T-helper 22 cell (primary cell): ENCODE results near the gene SAMD4B.
"Not testable (repeated sequence)": the region's sequence is repeated elsewhere in the genome, so short reads cannot be mapped to it uniquely, and the experiment has no call there.

Experiments used
- DNase-seq: peaks from one replicate; pipeline ENCODE4 v3.0.0-alpha.2; 2020; ENCODE audit warnings: low read depth

Gene SAMD4B

DNA sequence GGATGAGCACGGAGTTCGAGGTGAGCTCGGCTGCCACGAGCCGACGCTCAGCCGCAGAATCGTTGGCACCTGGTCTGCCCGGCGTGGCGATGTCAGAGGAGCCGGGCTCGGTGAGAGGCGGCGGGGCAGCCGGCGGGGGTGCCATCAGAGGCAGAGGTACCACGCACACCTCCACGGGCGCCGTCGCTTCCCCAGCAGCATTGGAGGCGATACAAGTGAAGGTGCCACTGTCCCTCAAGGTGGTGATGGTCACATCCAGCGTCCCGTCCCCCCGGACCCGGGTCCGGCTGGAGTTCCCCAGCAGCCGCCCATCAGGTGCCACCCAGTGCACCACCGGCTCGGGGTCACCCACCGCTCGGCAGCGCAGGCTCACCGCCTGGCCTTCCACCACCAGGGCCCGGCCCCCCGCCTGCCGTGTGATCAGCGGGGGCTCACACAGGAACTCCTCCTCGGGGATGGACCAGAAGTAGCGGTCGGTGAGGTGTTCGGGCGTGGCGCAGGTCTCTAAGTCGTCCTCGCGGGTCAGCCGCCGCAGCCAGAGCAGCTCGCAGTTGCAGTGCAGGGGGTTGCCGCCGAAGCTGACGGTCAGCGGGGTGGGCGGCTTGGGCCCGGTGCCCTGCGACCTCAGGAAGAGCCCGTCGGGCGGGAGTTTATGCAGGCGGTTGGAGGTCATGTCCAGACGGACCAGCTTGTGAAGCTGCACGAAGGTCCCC lies 28.0 kb upstream of the SAMD4B start:
- no peak for DNase-seq

GRCh38 chr19:39315933-39316332 lies 26.3 kb upstream of the SAMD4B start:
- DNase-seq: no peak

GRCh38 chr19:39316627-39317321 lies 25.4 kb upstream of the SAMD4B start:
- no peak for DNase-seq

GRCh38 chr19:39317476-39317875 lies 24.7 kb upstream of the SAMD4B start:
- no peak for DNase-seq

- no peak for DNase-seq
These were observed 24.1 kb upstream of the SAMD4B start for GRCh38 chr19:39318071-39318470.

- DNase-seq: no peak
These were observed 23.5 kb upstream of the SAMD4B start for GRCh38 chr19:39318690-39319089.

- no peak for DNase-seq
These were observed 22.9 kb upstream of the SAMD4B start for GRCh38 chr19:39319098-39319891.

DNA sequence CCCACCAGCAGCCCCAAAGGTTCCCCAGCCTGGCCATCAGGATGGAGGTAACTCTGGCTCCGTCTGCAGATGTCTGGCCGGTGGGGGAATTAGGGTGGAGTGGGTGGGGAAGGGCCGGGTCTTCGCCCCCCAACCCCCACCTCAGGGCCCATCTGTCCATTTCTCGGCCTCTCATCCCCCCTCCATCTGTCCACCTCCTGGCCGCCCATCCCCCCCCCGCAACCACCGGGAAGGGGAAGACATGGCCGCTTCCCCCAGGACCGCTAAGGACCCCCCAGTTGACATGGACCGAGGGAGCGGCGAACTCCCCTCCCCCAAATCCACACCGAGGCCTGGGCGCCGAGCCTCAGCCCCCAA lies 22.4 kb upstream of the SAMD4B start:
- no peak for DNase-seq

- no peak for DNase-seq
These were observed 20.9 kb upstream of the SAMD4B start for GRCh38 chr19:39321117-39321831.

DNA sequence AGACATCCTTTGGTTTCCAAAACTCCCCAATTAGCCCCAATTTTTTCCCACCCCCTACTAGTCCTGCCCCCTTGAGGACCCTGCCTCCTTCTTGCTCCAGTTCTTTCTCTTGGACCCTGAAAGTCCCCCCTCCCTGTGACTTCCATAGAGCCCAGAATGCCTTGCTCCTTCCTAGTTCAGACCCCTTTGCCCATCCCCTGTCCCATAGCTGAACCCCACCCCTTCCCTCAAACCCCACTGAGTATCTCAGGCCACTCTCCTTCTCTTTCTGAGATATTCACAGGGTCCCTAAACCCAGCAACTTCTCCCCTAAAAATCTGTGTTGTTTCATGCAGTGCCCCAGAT lies 20.4 kb upstream of the SAMD4B start:
- DNase-seq: no peak

DNA sequence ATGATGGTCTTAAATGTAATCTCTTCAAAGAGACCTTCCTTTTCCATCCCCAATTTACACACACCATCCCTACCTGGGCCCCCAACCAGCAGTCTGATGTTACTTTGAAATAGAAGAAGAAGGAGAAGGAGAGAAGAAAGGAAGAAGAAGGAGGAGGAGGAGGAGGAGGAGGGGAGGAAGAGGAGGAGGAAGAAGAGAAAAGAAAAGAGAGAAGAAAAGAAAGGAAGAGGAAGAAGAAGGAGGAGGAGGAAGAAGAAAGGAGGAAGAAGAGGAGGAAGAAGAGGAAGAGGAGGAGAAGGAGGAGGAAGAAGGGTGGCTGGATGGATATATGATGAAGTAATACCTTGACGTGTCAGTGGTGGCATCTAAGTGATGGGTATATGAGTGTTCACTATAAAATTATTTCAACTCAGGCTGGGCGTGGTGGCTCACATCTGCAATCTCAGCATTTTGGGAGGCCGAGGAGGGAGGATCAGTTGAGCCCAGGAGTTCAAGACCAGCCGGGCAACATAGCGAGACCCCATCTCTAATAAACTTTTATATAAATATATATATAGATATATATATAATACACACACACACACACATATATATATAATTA lies 17.9 kb upstream of the SAMD4B start:
- no peak for DNase-seq

- DNase-seq: no peak
These were observed 16.2 kb upstream of the SAMD4B start for GRCh38 chr19:39325778-39326665.

- DNase-seq: no peak
These were observed 14.7 kb upstream of the SAMD4B start for GRCh38 chr19:39327363-39328045.

GRCh38 chr19:39328046-39328705 lies 14.0 kb upstream of the SAMD4B start:
- peak; percentile 51 for DNase-seq

- no peak for DNase-seq
These were observed 12.3 kb upstream of the SAMD4B start for GRCh38 chr19:39329948-39330347.

DNA sequence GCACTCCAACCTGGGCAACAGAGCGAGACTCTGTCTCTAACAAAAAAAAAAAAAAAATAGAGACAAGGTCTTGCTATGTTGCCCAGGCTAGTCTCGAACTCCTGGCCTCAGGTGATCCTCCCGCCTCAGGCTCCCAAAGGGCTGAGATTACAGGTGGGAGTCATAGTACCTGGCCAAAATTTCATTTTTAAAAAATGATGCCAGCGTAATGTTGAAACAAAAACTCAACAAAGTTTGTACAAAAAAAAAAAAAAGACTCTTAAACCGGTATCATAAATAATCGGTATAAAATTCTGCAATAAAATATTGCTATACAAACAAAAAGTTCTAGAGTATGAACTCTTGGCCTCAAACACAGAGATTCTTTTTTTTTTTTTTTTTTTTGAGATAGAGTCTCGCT lies 9.9 kb upstream of the SAMD4B start:
- DNase-seq: no peak

DNA sequence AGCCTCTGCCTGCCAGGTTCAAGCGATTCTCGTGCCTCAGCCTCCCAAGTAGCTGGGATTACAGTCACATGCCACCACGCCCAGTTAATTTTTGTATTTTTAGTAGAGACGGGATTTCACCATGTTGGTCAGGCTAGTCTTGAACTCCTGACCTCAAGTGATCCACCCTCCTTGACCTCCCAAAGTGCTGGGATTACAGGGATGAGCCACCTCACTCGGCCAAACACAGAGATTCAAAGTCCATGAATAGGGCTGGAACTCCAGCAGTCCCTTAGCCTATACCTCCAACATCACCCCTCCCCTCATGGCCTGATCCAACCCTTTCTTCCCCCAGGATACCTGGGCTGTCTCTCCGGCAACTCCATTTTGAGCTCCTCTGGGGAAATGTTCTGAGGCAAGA lies 9.5 kb upstream of the SAMD4B start:
- not testable (repeated sequence) for DNase-seq

GRCh38 chr19:39333507-39333906 lies 8.7 kb upstream of the SAMD4B start:
- DNase-seq: no peak

- DNase-seq: no peak
These were observed 7.7 kb upstream of the SAMD4B start for GRCh38 chr19:39334444-39334976.

DNA sequence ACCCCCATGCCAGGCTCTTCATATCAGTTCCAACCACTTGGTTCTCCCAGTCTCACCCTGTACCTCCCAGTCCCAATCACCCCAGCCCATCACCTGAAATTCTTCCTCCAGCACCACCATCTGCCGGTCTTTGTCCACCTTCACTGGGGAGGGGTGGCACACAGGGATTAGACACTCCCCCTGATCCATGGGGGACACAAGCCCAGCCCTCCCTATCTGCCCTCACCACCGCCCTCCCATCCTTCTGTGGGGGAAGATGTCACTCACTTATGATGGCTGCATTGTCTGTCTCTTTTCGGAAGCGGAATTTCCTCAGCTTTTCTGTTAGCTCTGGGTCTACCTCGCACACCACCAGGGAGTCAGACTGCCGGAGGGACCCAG lies 7.1 kb upstream of the SAMD4B start:
- DNase-seq: no peak
